Measurements from ENCODE around the gene OR2W3.
"Not testable (repeated sequence)": the region's sequence is repeated elsewhere in the genome, so short reads cannot be mapped to it uniquely, and the experiment has no call there.

Gene OR2W3

DNA sequence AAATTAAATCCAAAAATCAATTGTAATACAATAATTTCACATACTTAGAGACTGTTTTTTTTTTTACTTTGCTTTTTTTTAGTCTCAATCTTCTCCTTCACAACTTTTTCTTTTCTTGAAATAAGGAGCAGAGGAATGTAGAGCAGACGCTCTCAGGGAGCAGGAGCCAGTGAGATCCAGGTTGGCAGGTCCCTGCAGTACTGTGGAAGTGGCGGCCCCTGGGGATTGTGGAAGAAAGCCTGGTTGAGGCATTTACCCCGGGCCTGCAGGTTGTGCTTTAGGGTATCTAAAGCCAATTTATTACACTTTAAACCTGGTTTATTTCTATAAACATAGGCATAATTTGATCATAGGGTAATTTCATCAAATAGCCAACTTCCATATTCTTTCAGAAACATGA, 28.6 kb downstream of the OR2W3 start:
- H3K4me1 ChIP-seq (ENCODE audit: control insufficient read depth, insufficient read depth, low read length) = no peaks in the 10 kb centered on the region
- no peak overlapping the region for H3K9ac ChIP-seq (ENCODE audit: low read depth, low read length)
- H3K4me3 ChIP-seq (ENCODE audit: low read length) = no peak overlapping the region
- H3K9me3 ChIP-seq (replicated peaks; ENCODE audit: low read length) = no peaks in the 10 kb centered on the region
- H3K4me2 ChIP-seq (ENCODE audit: low read length) = no peak overlapping the region
- H3K36me3 ChIP-seq (ENCODE audit: insufficient read depth, low read length) = no peaks in the 10 kb centered on the region
- H3K27me3 ChIP-seq (ENCODE audit: control insufficient read depth, insufficient read depth, low read length) = no peaks in the 10 kb centered on the region

DNA sequence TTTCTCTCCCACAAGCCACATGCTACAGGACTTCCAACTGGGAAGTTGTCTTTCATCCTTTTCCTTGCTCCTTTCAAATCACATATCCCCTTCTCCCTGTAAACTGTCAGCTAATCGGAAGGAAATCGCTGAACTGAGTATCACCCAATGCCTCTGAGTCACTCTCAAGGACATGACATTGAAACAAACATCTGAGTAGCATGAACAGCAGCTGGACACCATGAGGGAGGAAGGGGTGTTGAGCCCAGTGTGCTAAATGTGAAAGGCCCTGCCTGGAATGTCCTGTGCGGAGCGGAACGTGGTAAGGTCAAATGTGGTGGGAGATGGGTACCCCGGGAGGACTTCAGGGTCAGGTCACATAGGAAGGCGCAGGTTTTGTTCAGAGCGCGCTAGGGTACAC, 29.5 kb downstream of the OR2W3 start, which contains the start of gene OR2AJ1:
Gene OR2AJ1, plus strand, starts transcription at position 22 of the 400 bp plus-strand sequence. CDS start 8,880 bp downstream, outside the sequence.
- Histone ChIP-seq H3K36me3 (ENCODE audit: insufficient read depth, low read length) (no peaks in the 10 kb centered on the region), H3K9me3 (replicated peaks; ENCODE audit: low read length) (no peaks in the 10 kb centered on the region), H3K27me3 (ENCODE audit: control insufficient read depth, insufficient read depth, low read length) (no peaks in the 10 kb centered on the region), H3K4me3 (ENCODE audit: low read length) (no peak within 1 kb of the TSS), H3K9ac (ENCODE audit: low read depth, low read length) (no peak within 1 kb of the TSS), H3K4me1 (ENCODE audit: control insufficient read depth, insufficient read depth, low read length) (no peaks in the 10 kb centered on the region), H3K4me2 (ENCODE audit: low read length) (no peak within 1 kb of the TSS)

DNA sequence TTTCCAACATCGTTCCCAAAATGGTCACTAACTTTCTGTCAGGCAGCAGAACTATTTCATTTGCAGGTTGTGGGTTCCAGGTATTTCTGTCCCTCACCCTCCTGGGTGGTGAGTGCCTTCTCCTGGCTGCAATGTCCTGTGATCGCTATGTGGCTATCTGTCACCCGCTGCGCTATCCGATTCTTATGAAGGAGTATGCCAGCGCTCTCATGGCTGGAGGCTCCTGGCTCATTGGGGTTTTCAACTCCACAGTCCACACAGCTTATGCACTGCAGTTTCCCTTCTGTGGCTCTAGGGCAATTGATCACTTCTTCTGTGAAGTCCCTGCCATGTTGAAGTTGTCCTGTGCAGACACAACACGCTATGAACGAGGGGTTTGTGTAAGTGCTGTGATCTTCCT, 38.6 kb downstream of the OR2W3 start:
- H3K4me2 ChIP-seq (ENCODE audit: low read length) = no peak overlapping the region

DNA sequence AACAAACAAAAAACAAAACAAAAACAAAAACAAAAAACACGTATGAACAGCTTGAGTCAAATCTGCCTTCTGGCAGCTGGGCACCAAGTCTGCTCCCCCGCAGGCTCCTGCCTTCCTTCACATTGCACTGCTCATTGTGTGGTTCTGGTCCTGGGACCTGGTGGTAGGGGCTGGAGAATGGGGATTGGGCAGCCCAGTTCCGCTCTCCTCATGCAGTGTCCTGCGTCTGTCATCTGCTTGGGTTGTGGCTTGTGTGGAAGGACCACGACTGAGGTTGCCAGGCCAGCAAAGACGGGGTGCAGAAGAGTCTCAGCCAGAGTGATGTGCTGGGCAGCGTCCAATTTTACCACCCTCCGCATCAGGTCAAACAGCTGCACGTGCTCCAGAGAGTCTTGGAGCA, 40.4 kb downstream of the OR2W3 start:
- no peaks in the 10 kb centered on the region for H3K27me3 ChIP-seq (ENCODE audit: control insufficient read depth, insufficient read depth, low read length)
- H3K36me3 ChIP-seq (ENCODE audit: insufficient read depth, low read length) = no peaks in the 10 kb centered on the region
- H3K9me3 ChIP-seq (replicated peaks; ENCODE audit: low read length) = peaks cover 4% of the 10 kb centered on the region
- no peak overlapping the region for H3K9ac ChIP-seq (ENCODE audit: low read depth, low read length)
- H3K4me3 ChIP-seq (ENCODE audit: low read length) = no peak overlapping the region
- H3K4me2 ChIP-seq (ENCODE audit: low read length) = no peak overlapping the region
- no peaks in the 10 kb centered on the region for H3K4me1 ChIP-seq (ENCODE audit: control insufficient read depth, insufficient read depth, low read length)

More for the DNA sequence above, 38.6 kb downstream of the OR2W3 start:
- Histone ChIP-seq H3K9me3 (replicated peaks; ENCODE audit: low read length) (peaks cover 4% of the 10 kb centered on the region), H3K27me3 (ENCODE audit: control insufficient read depth, insufficient read depth, low read length) (no peaks in the 10 kb centered on the region), H3K4me3 (ENCODE audit: low read length) (no peak overlapping the region), H3K4me1 (ENCODE audit: control insufficient read depth, insufficient read depth, low read length) (no peaks in the 10 kb centered on the region), H3K36me3 (ENCODE audit: insufficient read depth, low read length) (no peaks in the 10 kb centered on the region), H3K9ac (ENCODE audit: low read depth, low read length) (no peak overlapping the region)

DNA sequence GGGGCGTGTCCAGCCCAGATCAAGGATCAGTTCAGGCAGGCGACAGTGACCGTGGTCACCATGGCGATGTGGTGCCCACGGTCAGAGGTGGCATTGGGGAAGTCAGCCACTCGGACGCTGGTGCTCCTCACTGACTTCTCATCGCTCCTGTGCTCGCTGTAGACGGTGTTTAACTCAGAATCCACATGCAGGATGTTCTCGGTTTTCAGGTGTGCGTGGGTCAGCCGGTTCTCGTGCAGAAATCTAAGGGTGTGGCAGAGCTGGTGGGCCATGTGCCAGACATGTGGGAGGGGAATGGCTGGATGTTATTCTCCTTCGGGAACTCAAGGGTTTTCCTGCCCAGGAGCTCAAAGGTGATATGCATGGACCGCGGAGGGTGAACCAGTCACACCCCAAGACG, 41.0 kb downstream of the OR2W3 start:
- no peaks in the 10 kb centered on the region for H3K27me3 ChIP-seq (ENCODE audit: control insufficient read depth, insufficient read depth, low read length)

DNA sequence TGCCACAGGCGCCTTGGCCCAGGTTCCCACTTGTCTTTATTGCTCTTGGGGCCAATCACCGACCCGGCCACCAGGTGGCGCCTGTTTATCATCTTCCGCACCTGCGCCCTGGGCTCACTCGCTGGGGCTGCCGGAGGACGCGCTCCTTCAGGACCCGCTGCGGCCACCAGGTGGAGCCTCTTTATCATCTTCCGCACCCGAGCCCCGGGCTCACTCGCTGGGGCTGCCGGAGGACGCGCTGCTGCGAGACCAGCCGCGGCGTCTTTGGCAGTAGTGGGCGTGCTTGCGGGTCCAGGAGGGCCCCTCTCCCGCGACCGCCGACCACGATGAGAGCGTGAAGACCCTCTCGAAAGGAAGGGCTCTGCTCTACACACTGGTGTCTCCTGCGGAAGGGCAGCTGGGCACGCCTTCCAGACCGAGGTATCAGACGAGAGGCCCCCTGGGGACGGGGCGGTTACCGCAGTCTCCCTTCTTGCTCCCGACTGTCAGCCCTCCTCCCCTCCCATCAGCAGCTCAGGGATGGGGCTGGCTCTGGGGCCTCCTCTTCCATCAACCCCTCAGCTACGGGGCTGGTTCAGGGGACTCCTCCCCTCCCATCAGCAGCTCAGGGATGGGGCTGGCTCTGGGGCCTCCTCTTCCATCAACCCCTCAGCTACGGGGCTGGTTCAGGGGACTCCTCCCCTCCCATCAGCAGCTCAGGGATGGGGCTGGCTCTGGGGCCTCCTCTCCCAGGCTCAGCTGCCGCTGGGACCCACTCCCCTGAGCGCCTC, 41.8 kb downstream of the OR2W3 start:
- H3K9ac ChIP-seq (ENCODE audit: low read depth, low read length); H3K4me1 ChIP-seq (ENCODE audit: control insufficient read depth, insufficient read depth, low read length); H3K36me3 ChIP-seq (ENCODE audit: insufficient read depth, low read length); H3K27me3 ChIP-seq (ENCODE audit: control insufficient read depth, insufficient read depth, low read length); H3K9me3 ChIP-seq (replicated peaks; ENCODE audit: low read length); H3K4me2 ChIP-seq (ENCODE audit: low read length); H3K4me3 ChIP-seq (ENCODE audit: low read length): not testable (repeated sequence)

More for the DNA sequence above, 41.0 kb downstream of the OR2W3 start:
- no peaks in the 10 kb centered on the region for H3K4me1 ChIP-seq (ENCODE audit: control insufficient read depth, insufficient read depth, low read length)
- no peaks in the 10 kb centered on the region for H3K36me3 ChIP-seq (ENCODE audit: insufficient read depth, low read length)
- no peak overlapping the region for H3K4me2 ChIP-seq (ENCODE audit: low read length)
- H3K4me3 ChIP-seq (ENCODE audit: low read length) = no peak overlapping the region
- H3K9me3 ChIP-seq (replicated peaks; ENCODE audit: low read length) = no peaks in the 10 kb centered on the region
- no peak overlapping the region for H3K9ac ChIP-seq (ENCODE audit: low read depth, low read length)

DNA sequence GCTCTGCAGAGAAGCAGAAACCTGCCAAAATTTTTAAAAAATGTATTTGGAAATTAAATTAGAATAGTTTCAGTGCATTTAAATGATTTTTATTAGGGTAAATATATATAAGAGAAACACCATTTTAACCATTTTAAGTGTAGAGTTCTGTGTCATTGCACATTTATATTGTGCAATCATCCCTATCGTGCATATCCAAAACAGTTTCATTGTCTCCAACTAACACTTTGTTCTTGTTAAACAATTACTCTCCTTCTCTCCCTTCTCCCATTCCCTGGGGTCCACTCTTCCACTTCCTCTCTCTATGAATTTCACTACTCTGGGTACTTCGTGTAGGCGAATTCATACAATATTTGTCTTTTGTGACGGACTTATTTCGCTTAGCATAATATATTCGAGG, 47.2 kb downstream of the OR2W3 start:
- H3K9ac ChIP-seq (ENCODE audit: low read depth, low read length) = no peak overlapping the region
- H3K27me3 ChIP-seq (ENCODE audit: control insufficient read depth, insufficient read depth, low read length) = no peaks in the 10 kb centered on the region
- H3K36me3 ChIP-seq (ENCODE audit: insufficient read depth, low read length) = no peaks in the 10 kb centered on the region
- no peak overlapping the region for H3K4me2 ChIP-seq (ENCODE audit: low read length)
- no peaks in the 10 kb centered on the region for H3K4me1 ChIP-seq (ENCODE audit: control insufficient read depth, insufficient read depth, low read length)
- H3K4me3 ChIP-seq (ENCODE audit: low read length) = no peak overlapping the region
- peaks cover 2% of the 10 kb centered on the region for H3K9me3 ChIP-seq (replicated peaks; ENCODE audit: low read length)
